NCI-H345 (cell line): Measurements from ENCODE around the gene NEURL4.
A peak's percentile ranks its signal among the peaks of the same experiment; 100 is the strongest.

ENCODE experiments used
- DNase-seq: peaks from one replicate; lab custom pipeline; 2025; lab: John Stamatoyannopoulos, UW

NEURL4 gene

DNA sequence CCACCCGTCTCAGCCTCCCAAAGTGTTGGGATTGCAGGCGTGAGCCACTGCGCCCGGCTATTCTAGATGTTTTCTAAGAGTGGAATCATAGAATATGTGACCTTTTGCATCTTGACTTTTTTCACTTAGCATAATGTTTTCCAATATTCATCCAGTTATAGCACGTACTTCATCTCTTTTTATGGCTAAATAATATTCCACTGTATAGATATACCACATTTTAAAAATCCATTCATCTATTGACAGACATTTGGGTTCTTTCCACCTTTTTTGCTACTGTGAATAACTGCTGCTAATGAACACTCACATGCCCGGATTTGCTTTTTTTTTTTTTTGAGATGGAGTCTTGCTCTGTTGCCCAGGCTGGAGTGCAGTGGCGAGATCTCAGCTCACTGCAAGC, 25.0 kb downstream of the NEURL4 start:
- DNase-seq, result no peak

DNA sequence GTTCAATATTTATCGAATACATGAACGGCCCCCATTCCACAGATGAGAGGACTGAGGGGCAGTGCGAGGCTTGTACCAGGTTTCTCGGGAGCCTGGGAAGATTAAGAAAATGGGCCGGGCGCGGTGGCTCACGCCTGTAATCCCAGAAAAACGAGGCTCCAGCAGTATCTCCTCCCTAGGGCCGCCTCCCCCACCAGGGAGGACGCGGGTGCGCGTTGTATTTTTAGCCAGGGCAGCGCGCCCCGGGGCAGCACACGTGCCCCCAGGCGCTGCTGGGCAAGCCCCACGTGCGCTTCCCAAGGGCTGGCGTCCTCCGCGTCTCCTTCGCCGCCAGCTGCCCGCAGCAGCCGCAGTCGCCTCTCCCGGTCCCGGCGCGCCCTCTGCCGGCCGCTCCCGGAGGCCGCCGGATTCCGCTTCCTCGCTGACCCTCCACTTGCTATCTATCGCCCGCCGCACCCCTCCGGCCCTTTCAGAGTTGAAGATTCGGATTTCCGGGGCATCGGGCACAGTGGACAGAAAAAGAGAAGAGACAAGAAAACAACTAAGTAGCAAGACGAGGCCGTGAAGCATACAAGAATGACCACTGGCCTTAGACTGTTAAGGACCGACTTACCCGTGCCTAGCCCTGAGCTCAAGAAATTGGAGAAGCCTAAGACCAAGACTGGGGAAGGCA, 32.8 kb downstream of the NEURL4 start:
- DNase-seq, result peak; percentile 79

GRCh38 chr17:7295230-7296180, 33.6 kb downstream of the NEURL4 start:
- DNase-seq, result no peak

GRCh38 chr17:7294614-7295153, 34.5 kb downstream of the NEURL4 start, which contains the start of gene YBX2:
YBX2 (minus strand) TSS chr17:7294639; CDS start chr17:7294500, 139 bp downstream.
- peak; percentile 94 for DNase-seq

GRCh38 chr17:7293816-7294613, 35.1 kb downstream of the NEURL4 start:
- DNase-seq, result peak; percentile 56

GRCh38 chr17:7293159-7293558, 36.0 kb downstream of the NEURL4 start:
- DNase-seq, result no peak

- DNase-seq, result no peak
Measured at GRCh38 chr17:7292729-7293128, 36.4 kb downstream of the NEURL4 start.

DNA sequence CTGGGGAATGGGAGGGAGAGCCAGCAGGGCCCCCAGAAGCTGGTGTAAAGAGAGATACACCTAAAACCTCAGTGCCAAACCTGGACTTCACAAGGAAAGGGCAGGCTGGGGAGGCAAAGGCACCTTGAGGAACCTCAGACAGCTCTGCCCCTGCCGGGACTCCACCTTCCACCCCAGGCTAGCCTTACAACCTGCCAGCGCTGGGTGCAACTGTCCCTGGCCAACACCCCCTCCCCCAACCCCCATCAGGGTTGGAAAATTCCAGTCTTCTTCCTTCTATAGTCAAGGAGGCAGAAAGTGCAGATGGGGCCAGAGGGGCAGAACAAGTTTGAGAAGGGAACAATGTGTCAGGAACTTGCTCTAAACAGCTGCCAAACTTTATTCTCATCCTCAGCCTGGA, 36.9 kb downstream of the NEURL4 start:
- no peak for DNase-seq

- no peak for DNase-seq
Measured at GRCh38 chr17:7290685-7291084, 38.5 kb downstream of the NEURL4 start.

- no peak for DNase-seq
Measured at GRCh38 chr17:7290166-7290565, 39.0 kb downstream of the NEURL4 start.

GRCh38 chr17:7289256-7290032, 39.7 kb downstream of the NEURL4 start:
- no peak for DNase-seq

GRCh38 chr17:7285679-7286078, 43.5 kb downstream of the NEURL4 start:
- DNase-seq, result no peak

- no peak for DNase-seq
Measured at GRCh38 chr17:7284911-7285310, 44.2 kb downstream of the NEURL4 start.

DNA sequence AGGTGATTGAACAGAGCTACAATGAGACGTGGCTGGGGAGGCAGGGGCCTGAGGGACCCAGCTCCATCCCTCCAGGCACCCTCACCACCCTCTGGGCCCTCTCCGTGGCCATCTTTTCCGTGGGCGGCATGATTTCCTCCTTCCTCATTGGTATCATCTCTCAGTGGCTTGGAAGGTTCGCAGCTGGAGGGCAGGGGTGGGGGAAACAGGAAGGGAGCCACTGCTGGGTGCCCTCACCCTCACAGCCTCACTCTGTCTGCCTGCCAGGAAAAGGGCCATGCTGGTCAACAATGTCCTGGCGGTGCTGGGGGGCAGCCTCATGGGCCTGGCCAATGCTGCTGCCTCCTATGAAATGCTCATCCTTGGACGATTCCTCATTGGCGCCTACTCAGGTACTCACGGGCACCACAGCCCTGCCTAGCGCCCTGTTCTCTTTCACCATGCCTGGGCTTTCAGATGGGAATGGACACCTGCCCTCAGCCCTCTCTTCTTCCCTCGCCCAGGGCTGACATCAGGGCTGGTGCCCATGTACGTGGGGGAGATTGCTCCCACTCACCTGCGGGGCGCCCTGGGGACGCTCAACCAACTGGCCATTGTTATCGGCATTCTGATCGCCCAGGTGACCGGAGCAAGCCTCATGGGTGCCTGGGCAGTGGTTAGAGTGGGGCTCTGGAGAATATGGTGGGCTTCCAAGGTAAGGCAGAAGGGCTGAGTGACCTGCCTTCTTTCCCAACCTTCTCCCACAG, 45.5 kb downstream of the NEURL4 start:
- no peak for DNase-seq

DNA sequence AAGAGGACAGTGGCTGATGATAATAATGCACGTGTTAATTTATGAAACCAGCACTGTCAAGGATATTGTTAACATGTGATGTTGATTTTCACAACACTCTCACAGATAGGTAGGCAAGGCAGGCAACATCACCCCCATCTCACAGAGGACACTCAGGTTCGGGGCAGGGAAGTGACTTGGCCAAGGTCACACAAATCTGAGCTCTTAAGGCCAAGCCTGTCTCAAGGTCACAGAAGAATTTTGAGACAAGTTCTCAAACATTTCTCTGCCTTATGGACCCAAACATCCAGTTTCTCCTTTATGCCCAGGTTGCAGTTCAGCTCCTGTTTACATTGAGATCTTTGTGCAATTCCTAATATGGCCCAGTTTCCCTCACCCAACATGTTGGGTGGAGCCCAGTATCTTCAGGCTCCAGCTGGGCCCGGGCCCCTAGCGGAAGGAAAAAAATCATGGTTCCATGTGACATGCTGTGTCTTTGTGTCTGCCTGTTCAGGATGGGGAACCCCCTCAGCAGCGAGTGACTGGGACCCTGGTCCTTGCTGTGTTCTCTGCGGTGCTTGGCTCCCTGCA, 46.3 kb downstream of the NEURL4 start:
- no peak for DNase-seq

DNA sequence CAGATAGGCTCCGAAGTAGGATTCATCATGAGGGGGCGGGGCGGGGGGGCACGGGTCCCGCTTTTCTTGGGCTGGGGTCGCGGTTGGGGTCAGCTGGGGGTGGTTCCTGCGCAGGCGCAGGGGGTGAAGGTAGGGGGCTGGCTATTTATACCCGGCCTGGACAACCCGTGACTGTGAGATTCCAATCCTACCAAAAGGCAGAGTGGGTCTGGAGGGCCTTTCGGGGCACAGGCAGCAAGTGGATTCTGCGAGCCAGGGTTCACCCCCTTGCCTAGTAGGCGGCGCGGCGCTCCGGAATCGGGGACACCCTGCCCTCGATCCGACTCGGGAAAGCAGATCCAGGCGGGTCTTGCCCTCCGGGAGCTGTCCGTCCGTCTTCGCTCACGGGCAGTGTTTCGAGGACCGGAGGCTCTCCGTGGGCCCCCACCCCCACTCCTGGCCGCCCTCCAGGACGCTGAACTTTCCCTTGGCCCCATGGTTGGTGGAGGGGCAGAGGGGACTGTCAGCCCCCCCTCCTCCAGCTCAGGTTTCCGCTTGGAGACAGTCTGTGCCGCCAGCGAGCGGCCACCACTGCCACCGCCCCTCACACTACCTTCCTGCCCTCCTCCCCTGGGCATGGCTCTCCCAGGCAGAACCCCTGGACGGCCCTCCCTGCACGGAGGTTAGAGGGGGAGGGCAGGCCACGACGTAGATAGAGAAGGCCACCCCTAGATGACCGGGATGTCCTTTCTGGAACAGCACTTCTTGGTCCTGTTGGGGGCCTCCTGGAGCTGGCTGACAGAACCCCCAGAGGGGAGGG, 47.0 kb downstream of the NEURL4 start:
- DNase-seq, result no peak

DNA sequence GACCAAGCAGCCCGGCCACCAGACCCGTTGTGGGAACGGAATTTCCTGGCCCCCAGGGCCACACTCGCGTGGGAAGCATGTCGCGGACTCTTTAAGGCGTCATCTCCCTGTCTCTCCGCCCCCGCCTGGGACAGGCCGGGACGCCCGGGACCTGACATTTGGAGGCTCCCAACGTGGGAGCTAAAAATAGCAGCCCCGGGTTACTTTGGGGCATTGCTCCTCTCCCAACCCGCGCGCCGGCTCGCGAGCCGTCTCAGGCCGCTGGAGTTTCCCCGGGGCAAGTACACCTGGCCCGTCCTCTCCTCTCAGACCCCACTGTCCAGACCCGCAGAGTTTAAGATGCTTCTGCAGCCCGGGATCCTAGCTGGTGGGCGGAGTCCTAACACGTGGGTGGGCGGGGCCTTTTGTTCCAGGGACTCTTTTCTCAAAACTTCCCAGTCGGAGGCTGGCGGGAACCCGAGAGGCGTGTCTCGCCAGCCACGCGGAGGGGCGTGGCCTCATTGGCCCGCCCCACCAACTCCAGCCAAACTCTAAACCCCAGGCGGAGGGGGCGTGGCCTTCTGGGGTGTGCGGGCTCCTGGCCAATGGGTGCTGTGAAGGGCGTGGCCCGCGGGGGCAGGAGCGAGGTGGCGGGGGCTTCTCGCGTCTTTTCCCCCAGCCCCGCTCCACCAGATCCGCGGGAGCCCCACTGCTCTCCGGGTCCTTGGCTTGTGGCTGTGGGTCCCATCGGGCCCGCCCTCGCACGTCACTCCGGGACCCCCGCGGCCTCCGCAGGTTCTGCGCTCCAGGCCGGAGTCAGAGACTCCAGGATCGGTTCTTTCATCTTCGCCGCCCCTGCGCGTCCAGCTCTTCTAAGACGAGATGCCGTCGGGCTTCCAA, 47.8 kb downstream of the NEURL4 start, which contains the start of gene SLC2A4:
Gene SLC2A4 (plus strand): TSS at position 645 of the 879 bp plus-strand sequence. CDS start 217 bp downstream, at position 862.
- peak; percentile 88 for DNase-seq

- peak; percentile 80 for DNase-seq
Measured at GRCh38 chr17:7280519-7281073, 48.5 kb downstream of the NEURL4 start.
